ENCODE data around the gene PRKACG.

GRCh38 chr9:69049094-69049493 lies 35.2 kb upstream of the PRKACG start:
- TF ChIP-seq CTCF (IDR thresholded peaks at IDR 0.05) (no peak), POLR2A (IDR thresholded peaks at IDR 0.05) (no peak), EP300 (IDR thresholded peaks at IDR 0.05) (no peak)

Measured in tibial nerve (tissue), 4 donors.